ENCODE measurements around the gene FAM81A. TPM values are rescaled to one million over a fixed set of nuclear protein-coding genes. Genes with fewer than 3 reads are reported as not detected.

FAM81A gene
- total RNA-seq, 1 donor from 2014 or later: 0.41 TPM

DNA sequence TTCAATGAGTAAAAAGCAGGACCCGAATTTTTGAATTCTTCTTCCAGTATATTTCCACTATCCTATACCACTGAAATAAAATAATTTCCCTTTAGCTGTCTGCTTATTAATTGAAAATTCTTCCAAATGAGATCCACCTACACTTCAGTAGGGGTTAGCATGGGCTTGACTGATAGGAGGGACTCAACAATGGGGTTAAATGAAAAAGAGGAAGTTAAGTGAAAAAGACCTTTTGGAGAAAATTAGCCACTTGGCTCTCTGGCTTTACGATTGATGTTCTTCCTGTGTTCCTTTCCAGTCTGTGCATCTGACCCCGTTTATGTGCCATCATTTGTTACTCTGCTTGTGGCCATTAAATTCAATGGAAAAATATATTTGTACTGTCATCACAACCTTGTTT, 119.6 kb downstream of the FAM81A start:
- no peak overlapping the region for H2AFZ ChIP-seq (replicated peaks)
- no peak for DNase-seq (ENCODE audit: low spot score)
- no peak overlapping the region for H3K4me3 ChIP-seq
- H3K9ac ChIP-seq: no peak overlapping the region
- H3K4me1 ChIP-seq: no peaks in the 10 kb centered on the region
- TF ChIP-seq EZH2phosphoT487 (IDR thresholded peaks at IDR 0.05) (no peak), EZH2 (IDR thresholded peaks at IDR 0.05) (no peak)
- TF ChIP-seq, protein P1, sequence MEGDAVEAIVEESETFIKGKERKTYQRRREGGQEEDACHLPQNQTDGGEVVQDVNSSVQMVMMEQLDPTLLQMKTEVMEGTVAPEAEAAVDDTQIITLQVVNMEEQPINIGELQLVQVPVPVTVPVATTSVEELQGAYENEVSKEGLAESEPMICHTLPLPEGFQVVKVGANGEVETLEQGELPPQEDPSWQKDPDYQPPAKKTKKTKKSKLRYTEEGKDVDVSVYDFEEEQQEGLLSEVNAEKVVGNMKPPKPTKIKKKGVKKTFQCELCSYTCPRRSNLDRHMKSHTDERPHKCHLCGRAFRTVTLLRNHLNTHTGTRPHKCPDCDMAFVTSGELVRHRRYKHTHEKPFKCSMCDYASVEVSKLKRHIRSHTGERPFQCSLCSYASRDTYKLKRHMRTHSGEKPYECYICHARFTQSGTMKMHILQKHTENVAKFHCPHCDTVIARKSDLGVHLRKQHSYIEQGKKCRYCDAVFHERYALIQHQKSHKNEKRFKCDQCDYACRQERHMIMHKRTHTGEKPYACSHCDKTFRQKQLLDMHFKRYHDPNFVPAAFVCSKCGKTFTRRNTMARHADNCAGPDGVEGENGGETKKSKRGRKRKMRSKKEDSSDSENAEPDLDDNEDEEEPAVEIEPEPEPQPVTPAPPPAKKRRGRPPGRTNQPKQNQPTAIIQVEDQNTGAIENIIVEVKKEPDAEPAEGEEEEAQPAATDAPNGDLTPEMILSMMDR (IDR thresholded peaks at IDR 0.05): no peak
- no peaks in the 10 kb centered on the region for H3K79me2 ChIP-seq (ENCODE audit: low read depth)
- Mint-ChIP-seq H3K36me3 (no peaks in the 10 kb centered on the region), H3K9me3 (peaks cover under 1% of the 10 kb centered on the region), H3K27ac (no peak overlapping the region), H3K27me3 (ENCODE audit: insufficient read depth, low read depth) (peaks cover 5% of the 10 kb centered on the region), H3K4me1 (no peaks in the 10 kb centered on the region), H3K4me3 (no peak overlapping the region)
- H3K9me3 ChIP-seq (ENCODE audit: low read depth): no peaks in the 10 kb centered on the region
- peaks cover 7% of the 10 kb centered on the region for H3K27me3 ChIP-seq
- no peak overlapping the region for H3K4me2 ChIP-seq
- no peak overlapping the region for H3K27ac ChIP-seq
- no peaks in the 10 kb centered on the region for H4K20me1 ChIP-seq (ENCODE audit: low read depth)
- H3K36me3 ChIP-seq: no peaks in the 10 kb centered on the region
- no peaks in the 10 kb centered on the region for H3F3A ChIP-seq (ENCODE audit: low read depth)

DNA sequence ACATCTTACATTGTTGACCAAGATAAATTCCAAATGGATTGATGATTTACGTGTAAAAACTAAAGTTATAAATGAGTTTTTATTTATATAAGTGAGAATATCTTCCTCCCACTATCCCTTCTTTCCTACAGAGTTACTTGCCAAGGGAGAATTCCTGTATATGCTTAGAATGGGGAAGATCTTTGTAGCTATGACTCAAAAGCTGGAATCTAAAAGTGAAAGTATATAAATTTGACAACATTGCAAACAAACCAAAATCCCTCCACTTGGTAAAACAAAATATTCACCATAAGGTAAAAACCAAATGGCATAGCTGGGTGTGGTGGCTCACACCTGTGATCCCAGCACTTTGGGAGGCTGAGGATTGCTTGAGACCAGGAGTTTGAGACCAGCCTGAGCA, 120.9 kb downstream of the FAM81A start:
- no peaks in the 10 kb centered on the region for H3K4me1 Mint-ChIP-seq
- Histone ChIP-seq H3K4me1 (no peaks in the 10 kb centered on the region), H3F3A (ENCODE audit: low read depth) (no peaks in the 10 kb centered on the region), H3K27ac (no peak overlapping the region), H3K79me2 (ENCODE audit: low read depth) (no peaks in the 10 kb centered on the region), H3K4me3 (no peak overlapping the region), H3K9ac (no peak overlapping the region), H2AFZ (replicated peaks) (no peak overlapping the region), H3K9me3 (ENCODE audit: low read depth) (no peaks in the 10 kb centered on the region), H3K36me3 (no peaks in the 10 kb centered on the region), H3K27me3 (no peaks in the 10 kb centered on the region), H3K4me2 (no peak overlapping the region), H4K20me1 (ENCODE audit: low read depth) (no peaks in the 10 kb centered on the region)
- no peak overlapping the region for H3K27ac Mint-ChIP-seq
- no peaks in the 10 kb centered on the region for H3K36me3 Mint-ChIP-seq
- H3K4me3 Mint-ChIP-seq: no peak overlapping the region
- DNase-seq (ENCODE audit: low spot score): no peak
- peaks cover 12% of the 10 kb centered on the region for H3K27me3 Mint-ChIP-seq (ENCODE audit: insufficient read depth, low read depth)
- TF ChIP-seq EZH2phosphoT487 (IDR thresholded peaks at IDR 0.05) (no peak), EZH2 (IDR thresholded peaks at IDR 0.05) (no peak)
- TF ChIP-seq, protein P1 (IDR thresholded peaks at IDR 0.05): no peak
- H3K9me3 Mint-ChIP-seq: peaks cover 3% of the 10 kb centered on the region

DNA sequence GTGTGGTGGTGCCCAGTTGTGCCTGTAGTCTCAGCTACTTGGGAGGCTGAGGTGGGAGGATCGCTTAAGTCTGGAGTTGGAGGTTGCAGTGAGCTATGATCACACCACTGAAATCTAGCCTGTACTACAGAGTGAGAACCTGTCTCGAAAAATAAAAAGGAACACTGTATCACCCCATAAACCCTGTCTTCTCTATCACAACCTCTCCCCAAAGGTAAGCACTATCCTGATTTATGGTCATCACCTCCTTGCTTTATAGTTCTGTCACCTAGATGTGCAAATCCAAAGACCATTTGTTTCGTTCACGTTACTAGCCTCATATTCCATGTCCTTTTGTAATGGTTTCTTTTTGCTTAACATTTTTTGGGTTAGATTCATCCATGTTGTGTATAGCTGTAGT, 123.6 kb downstream of the FAM81A start:
- H3F3A ChIP-seq (ENCODE audit: low read depth): no peaks in the 10 kb centered on the region
- DNase-seq (ENCODE audit: low spot score): no peak
- no peaks in the 10 kb centered on the region for H3K27me3 ChIP-seq
- no peak overlapping the region for H3K4me2 ChIP-seq
- Mint-ChIP-seq H3K4me1 (no peaks in the 10 kb centered on the region), H3K27me3 (ENCODE audit: insufficient read depth, low read depth) (peaks cover 11% of the 10 kb centered on the region), H3K27ac (no peak overlapping the region), H3K36me3 (no peaks in the 10 kb centered on the region), H3K9me3 (peaks cover 8% of the 10 kb centered on the region), H3K4me3 (no peak overlapping the region)
- H3K9me3 ChIP-seq (ENCODE audit: low read depth): no peaks in the 10 kb centered on the region
- H4K20me1 ChIP-seq (ENCODE audit: low read depth): no peaks in the 10 kb centered on the region
- H3K27ac ChIP-seq: no peak overlapping the region
- no peak for TF ChIP-seq EZH2 (IDR thresholded peaks at IDR 0.05)
- no peak for TF ChIP-seq EZH2phosphoT487 (IDR thresholded peaks at IDR 0.05)
- TF ChIP-seq, protein P1 (IDR thresholded peaks at IDR 0.05): no peak
- H3K4me1 ChIP-seq: no peaks in the 10 kb centered on the region
- no peak overlapping the region for H2AFZ ChIP-seq (replicated peaks)
- H3K36me3 ChIP-seq: no peaks in the 10 kb centered on the region
- no peak overlapping the region for H3K4me3 ChIP-seq
- H3K79me2 ChIP-seq (ENCODE audit: low read depth): no peaks in the 10 kb centered on the region
- H3K9ac ChIP-seq: no peak overlapping the region
